H1 (cell line): ENCODE measurements around the gene RUNX1. TPM values are rescaled to one million over a fixed set of nuclear protein-coding genes. Genes with fewer than 3 reads are reported as not detected.

Experiments used
- CTCF ChIP-seq, 3 experiments: IDR thresholded peaks; 1 replicate in 2 of 3; 2 replicates in 1 of 3; pipeline versions ENCODE4 v1.5.1 to v1.6.1; 2011; ENCODE audit warnings: low read length in 3 of 3, mild to moderate bottlenecking in 3 of 3, inconsistent platforms in 2 of 3, low read depth in 1 of 3, moderate library complexity in 1 of 3; ENCODE audit not compliant: insufficient read depth in 1 of 3; ENCODE audit errors: control extremely low read depth in 1 of 3
- JUN ChIP-seq: IDR thresholded peaks from 2 replicates; pipeline ENCODE4 v1.6.1; 2011; ENCODE audit warnings: low read depth, mild to moderate bottlenecking, improper control_type of control experiment, low read length
- KDM5A ChIP-seq: fragments of 200-600 bp; IDR thresholded peaks from 2 replicates; pipeline ENCODE4 v1.7.1; 2012; ENCODE audit warnings: mild to moderate bottlenecking, low read length, inconsistent platforms, mixed read lengths
- NANOG ChIP-seq: IDR thresholded peaks from 2 replicates; pipeline ENCODE4 v1.6.1; 2011; ENCODE audit warnings: low read length, low read depth, mild to moderate bottlenecking, inconsistent platforms; ENCODE audit not compliant: insufficient read depth, poor library complexity, severe bottlenecking
- SAP30 ChIP-seq: fragments of 300-600 bp; sonication (generic); IDR thresholded peaks from 2 replicates; pipeline ENCODE4 v1.7.1; 2012; ENCODE audit warnings: low read length, moderate library complexity, mild to moderate bottlenecking, inconsistent platforms; ENCODE audit not compliant: insufficient read depth, insufficient replicate concordance
- SIN3A ChIP-seq, 2 experiments: IDR thresholded peaks in 1 of 2; conservative IDR thresholded peaks in 1 of 2; 2 replicates each; pipeline ENCODE4 v1.6.1; 2011 to 2012; ENCODE audit warnings: low read length in 2 of 2, improper control_type of control experiment in 1 of 2, low read depth in 1 of 2, mild to moderate bottlenecking in 1 of 2
- TCF12 ChIP-seq: IDR thresholded peaks from 2 replicates; pipeline ENCODE4 v1.6.1; 2011; ENCODE audit warnings: low read depth, mild to moderate bottlenecking, low read length
- polyA plus RNA-seq, 7 experiments: library from polyadenylated mRNA; depleted of rRNA in 3 of 7; stranded (reverse) in 5 of 7; unstranded in 2 of 7; fragments of >200 nt in 5 of 7; fragments of 200-250 nt in 2 of 7; gene quantifications; 1 replicate in 5 of 7; 2 replicates in 1 of 7; 4 replicates in 1 of 7; pipeline versions ENCODE4 v1.2.1 to v1.2.3, GENCODE V29; 2011 to 2013; ENCODE audit warnings: missing spikeins in 2 of 7, mixed read lengths in 2 of 7
- total RNA-seq: library from RNA; stranded (reverse); fragmentation: NEBNext Ultra II Directional; extraction: Animal tissue kit (Norgen Biotek cat#: 25700); gene quantifications from 2 replicates; pipeline ENCODE4 v1.2.1, GENCODE V29; 2021
- TF ChIP-seq, protein P1 (sequence below): fragments of 300-600 bp; sonication (generic); IDR thresholded peaks from 2 replicates; pipeline ENCODE4 v1.7.1; 2012; ENCODE audit warnings: low read length, moderate library complexity, mild to moderate bottlenecking, inconsistent platforms; ENCODE audit not compliant: insufficient replicate concordance

Gene RUNX1
- total and polyA plus RNA-seq, 2 of the 8 experiments (the other 6 are each of a cell fraction or from before 2014, with no cell fraction given): 0.20 to 0.60 TPM

DNA sequence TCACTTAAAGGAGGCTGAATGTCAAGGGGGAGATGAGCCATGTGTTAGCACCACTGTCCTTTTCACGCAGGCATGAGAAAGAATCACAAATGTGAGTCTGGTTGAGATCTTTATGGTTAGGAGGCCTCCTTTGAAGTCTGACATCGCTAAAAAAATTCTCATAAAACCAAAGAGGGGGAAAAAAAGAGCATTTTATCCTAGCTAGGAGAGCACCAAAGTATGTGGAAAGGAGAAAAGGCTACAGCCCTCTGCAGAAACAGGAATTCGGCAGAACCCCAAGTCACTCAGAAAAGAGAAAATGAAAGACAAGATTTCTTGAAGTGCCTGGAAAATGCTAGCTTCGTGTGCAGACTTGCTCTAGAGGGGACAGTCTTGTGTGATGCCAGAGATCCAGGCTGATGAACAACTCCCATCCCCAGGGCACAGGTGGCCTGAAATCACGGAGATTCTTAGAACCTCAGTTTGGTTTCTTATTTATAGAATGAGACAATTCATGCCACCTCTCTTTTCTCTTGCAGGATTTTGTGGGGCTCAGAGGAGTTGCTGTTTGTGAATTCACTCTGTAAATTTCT is 61.5 kb downstream of the RUNX1 start (continued):
- TF ChIP-seq, protein P1, sequence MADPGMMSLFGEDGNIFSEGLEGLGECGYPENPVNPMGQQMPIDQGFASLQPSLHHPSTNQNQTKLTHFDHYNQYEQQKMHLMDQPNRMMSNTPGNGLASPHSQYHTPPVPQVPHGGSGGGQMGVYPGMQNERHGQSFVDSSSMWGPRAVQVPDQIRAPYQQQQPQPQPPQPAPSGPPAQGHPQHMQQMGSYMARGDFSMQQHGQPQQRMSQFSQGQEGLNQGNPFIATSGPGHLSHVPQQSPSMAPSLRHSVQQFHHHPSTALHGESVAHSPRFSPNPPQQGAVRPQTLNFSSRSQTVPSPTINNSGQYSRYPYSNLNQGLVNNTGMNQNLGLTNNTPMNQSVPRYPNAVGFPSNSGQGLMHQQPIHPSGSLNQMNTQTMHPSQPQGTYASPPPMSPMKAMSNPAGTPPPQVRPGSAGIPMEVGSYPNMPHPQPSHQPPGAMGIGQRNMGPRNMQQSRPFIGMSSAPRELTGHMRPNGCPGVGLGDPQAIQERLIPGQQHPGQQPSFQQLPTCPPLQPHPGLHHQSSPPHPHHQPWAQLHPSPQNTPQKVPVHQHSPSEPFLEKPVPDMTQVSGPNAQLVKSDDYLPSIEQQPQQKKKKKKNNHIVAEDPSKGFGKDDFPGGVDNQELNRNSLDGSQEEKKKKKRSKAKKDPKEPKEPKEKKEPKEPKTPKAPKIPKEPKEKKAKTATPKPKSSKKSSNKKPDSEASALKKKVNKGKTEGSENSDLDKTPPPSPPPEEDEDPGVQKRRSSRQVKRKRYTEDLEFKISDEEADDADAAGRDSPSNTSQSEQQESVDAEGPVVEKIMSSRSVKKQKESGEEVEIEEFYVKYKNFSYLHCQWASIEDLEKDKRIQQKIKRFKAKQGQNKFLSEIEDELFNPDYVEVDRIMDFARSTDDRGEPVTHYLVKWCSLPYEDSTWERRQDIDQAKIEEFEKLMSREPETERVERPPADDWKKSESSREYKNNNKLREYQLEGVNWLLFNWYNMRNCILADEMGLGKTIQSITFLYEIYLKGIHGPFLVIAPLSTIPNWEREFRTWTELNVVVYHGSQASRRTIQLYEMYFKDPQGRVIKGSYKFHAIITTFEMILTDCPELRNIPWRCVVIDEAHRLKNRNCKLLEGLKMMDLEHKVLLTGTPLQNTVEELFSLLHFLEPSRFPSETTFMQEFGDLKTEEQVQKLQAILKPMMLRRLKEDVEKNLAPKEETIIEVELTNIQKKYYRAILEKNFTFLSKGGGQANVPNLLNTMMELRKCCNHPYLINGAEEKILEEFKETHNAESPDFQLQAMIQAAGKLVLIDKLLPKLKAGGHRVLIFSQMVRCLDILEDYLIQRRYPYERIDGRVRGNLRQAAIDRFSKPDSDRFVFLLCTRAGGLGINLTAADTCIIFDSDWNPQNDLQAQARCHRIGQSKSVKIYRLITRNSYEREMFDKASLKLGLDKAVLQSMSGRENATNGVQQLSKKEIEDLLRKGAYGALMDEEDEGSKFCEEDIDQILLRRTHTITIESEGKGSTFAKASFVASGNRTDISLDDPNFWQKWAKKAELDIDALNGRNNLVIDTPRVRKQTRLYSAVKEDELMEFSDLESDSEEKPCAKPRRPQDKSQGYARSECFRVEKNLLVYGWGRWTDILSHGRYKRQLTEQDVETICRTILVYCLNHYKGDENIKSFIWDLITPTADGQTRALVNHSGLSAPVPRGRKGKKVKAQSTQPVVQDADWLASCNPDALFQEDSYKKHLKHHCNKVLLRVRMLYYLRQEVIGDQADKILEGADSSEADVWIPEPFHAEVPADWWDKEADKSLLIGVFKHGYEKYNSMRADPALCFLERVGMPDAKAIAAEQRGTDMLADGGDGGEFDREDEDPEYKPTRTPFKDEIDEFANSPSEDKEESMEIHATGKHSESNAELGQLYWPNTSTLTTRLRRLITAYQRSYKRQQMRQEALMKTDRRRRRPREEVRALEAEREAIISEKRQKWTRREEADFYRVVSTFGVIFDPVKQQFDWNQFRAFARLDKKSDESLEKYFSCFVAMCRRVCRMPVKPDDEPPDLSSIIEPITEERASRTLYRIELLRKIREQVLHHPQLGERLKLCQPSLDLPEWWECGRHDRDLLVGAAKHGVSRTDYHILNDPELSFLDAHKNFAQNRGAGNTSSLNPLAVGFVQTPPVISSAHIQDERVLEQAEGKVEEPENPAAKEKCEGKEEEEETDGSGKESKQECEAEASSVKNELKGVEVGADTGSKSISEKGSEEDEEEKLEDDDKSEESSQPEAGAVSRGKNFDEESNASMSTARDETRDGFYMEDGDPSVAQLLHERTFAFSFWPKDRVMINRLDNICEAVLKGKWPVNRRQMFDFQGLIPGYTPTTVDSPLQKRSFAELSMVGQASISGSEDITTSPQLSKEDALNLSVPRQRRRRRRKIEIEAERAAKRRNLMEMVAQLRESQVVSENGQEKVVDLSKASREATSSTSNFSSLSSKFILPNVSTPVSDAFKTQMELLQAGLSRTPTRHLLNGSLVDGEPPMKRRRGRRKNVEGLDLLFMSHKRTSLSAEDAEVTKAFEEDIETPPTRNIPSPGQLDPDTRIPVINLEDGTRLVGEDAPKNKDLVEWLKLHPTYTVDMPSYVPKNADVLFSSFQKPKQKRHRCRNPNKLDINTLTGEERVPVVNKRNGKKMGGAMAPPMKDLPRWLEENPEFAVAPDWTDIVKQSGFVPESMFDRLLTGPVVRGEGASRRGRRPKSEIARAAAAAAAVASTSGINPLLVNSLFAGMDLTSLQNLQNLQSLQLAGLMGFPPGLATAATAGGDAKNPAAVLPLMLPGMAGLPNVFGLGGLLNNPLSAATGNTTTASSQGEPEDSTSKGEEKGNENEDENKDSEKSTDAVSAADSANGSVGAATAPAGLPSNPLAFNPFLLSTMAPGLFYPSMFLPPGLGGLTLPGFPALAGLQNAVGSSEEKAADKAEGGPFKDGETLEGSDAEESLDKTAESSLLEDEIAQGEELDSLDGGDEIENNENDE: no peak
- no peak for TF ChIP-seq CTCF (IDR thresholded peaks at IDR 0.05; ENCODE audit: control extremely low read depth in 1 of 3, insufficient read depth in 1 of 3, low read depth in 1 of 3, low read length in 3 of 3)
- TF ChIP-seq TCF12: no peak
- TF ChIP-seq NANOG: no peak
- TF ChIP-seq SIN3A (conservative IDR thresholded peaks at IDR 0.05 in 1 of 2, IDR thresholded peaks at IDR 0.05 in 1 of 2; ENCODE audit: low read depth in 1 of 2, low read length in 2 of 2): no peak
- no peak for TF ChIP-seq SAP30
- no peak for TF ChIP-seq JUN
- no peak for TF ChIP-seq KDM5A
